ENCODE results near the gene KCNE5. TPM values are rescaled to one million over a fixed set of nuclear protein-coding genes. Genes with fewer than 3 reads are reported as not detected.
"Not testable (repeated sequence)": the region's sequence is repeated elsewhere in the genome, so short reads cannot be mapped to it uniquely, and the experiment has no call there.

KCNE5 gene
- total RNA-seq, 1 donor from 2014 or later, result 1.9 TPM

DNA sequence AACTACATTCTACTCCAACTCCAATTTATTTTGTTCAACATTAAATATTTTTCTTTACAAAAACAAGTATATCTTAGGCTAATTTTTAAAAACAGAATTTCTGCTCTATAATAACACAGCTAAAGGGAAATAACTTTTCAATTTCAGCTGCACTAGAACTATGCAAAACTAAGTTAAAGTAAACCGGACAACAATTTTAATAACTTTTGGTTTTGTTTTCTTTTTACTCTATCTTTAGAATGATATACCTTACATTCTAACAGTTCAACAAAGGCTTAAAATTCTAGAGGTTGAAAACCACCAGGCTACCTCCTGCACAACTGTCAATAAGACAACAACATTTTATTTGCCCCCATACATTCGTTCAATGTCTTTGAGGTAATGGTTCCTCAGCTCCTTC lies 18.7 kb upstream of the KCNE5 start:
- Mint-ChIP-seq H3K27me3 (ENCODE audit: low read depth) (no peaks in the 10 kb centered on the region), H3K4me1 (peaks cover 4% of the 10 kb centered on the region), H3K36me3 (ENCODE audit: low read depth) (peaks cover 22% of the 10 kb centered on the region), H3K27ac (ENCODE audit: unreplicated experiment) (no peak overlapping the region), H3K4me3 (no peak overlapping the region), H3K9me3 (peaks cover 8% of the 10 kb centered on the region)
- TF ChIP-seq, protein P1, sequence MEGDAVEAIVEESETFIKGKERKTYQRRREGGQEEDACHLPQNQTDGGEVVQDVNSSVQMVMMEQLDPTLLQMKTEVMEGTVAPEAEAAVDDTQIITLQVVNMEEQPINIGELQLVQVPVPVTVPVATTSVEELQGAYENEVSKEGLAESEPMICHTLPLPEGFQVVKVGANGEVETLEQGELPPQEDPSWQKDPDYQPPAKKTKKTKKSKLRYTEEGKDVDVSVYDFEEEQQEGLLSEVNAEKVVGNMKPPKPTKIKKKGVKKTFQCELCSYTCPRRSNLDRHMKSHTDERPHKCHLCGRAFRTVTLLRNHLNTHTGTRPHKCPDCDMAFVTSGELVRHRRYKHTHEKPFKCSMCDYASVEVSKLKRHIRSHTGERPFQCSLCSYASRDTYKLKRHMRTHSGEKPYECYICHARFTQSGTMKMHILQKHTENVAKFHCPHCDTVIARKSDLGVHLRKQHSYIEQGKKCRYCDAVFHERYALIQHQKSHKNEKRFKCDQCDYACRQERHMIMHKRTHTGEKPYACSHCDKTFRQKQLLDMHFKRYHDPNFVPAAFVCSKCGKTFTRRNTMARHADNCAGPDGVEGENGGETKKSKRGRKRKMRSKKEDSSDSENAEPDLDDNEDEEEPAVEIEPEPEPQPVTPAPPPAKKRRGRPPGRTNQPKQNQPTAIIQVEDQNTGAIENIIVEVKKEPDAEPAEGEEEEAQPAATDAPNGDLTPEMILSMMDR (conservative IDR thresholded peaks at IDR 0.05), result no peak
- no peak for DNase-seq (ENCODE audit: low read depth, low spot score)

DNA sequence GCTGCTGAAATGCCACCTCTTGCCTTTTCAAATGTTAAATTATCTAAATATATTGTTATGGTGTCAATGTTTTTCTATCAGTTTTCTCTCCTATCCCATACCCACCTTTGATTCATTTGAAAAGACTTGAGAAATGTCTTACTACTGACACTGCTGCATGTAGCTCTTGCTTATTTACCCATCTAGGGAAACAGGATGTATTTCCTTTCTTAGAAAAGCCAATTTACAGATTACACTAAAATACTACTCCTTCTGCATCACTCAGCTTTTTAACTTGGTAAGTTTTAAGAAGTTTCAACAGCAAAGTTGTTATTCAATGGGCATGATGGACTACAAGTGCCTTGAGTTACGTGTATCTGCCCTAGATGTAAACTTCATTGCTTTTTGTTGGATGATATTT lies 13.2 kb upstream of the KCNE5 start:
- Mint-ChIP-seq H3K4me3 (no peak overlapping the region), H3K36me3 (ENCODE audit: low read depth) (peaks cover 8% of the 10 kb centered on the region), H3K27ac (ENCODE audit: unreplicated experiment) (no peak overlapping the region), H3K9me3 (no peaks in the 10 kb centered on the region), H3K27me3 (ENCODE audit: low read depth) (no peaks in the 10 kb centered on the region), H3K4me1 (no peaks in the 10 kb centered on the region)
- no peak for DNase-seq (ENCODE audit: low read depth, low spot score)
- TF ChIP-seq, protein P1 (conservative IDR thresholded peaks at IDR 0.05), result no peak

DNA sequence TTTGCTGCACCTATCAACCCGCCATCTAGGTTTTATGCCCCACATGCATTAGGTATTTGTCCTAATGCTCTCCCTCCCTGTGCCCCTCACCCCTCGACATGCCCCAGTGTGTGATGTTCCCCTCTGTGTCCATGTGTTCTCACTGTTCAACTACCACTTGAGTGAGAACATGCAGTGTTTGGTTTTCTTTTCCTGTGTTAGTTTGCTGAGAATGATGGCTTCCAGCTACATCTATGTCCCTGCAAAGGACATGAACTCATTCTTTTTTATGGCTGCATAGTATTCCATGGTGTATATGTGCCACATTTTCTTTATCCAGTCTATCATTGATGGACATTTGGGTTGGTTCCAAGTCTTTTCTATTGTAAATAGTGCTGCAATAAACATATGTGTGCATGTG lies 12.5 kb upstream of the KCNE5 start:
- not testable (repeated sequence) for H3K4me3 Mint-ChIP-seq; H3K27ac Mint-ChIP-seq (ENCODE audit: unreplicated experiment); H3K36me3 Mint-ChIP-seq (ENCODE audit: low read depth); H3K4me1 Mint-ChIP-seq; DNase-seq (ENCODE audit: low read depth, low spot score); H3K27me3 Mint-ChIP-seq (ENCODE audit: low read depth); H3K9me3 Mint-ChIP-seq

DNA sequence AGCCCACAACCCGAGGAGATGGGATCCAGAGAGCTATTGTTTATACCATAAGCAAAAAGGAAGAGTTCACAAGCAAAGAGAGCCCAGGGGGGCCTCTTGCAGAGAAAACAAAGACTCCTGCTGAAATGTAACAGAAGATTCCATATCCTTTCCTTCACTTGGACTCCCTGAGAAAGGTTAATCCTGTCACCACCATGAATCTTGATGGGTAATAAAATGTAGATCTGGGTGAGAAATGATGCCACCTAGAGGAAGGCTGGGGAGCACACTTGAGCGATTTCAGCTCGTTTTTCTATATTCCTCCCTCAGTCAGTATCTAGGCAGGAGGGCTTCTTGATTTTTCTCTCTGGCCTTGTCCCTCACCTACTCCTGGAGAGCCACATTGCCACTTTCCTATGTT lies 10.2 kb upstream of the KCNE5 start:
- Mint-ChIP-seq H3K9me3 (no peaks in the 10 kb centered on the region), H3K27ac (ENCODE audit: unreplicated experiment) (no peak overlapping the region), H3K4me3 (no peak overlapping the region), H3K27me3 (ENCODE audit: low read depth) (no peaks in the 10 kb centered on the region), H3K36me3 (ENCODE audit: low read depth) (peaks cover 8% of the 10 kb centered on the region), H3K4me1 (no peaks in the 10 kb centered on the region)
- DNase-seq (ENCODE audit: low read depth, low spot score), result no peak
- TF ChIP-seq, protein P1 (conservative IDR thresholded peaks at IDR 0.05), result peak; percentile 75

DNA sequence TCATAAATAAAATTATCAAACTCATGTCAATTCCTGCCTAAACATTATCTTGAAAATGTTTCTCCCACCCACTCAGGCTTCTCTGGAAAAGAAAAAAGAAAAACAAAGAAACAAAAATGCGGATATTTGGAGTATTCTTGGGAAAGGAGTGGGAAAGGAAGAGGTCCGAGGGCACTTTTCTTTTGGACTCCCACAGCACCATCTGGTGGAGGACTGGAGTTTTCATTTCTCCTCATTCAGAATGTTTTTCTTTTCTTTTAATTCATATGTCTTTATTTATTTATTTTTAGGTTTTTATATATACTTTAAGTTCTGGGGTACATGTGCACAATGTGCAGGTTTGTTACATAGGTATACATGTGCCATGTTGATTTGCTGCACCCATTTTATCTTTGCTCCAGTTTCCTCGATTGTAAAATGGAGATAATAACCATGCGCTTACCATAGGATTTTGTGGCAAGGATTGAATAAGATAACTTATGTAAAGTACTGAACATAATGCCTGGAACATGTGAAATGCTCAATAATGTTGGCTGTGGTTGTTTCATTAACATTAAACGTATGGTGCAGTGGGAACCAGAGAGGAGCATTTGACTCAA lies 8.0 kb upstream of the KCNE5 start:
- H3K9me3 Mint-ChIP-seq, result no peaks in the 10 kb centered on the region
- no peaks in the 10 kb centered on the region for H3K27me3 Mint-ChIP-seq (ENCODE audit: low read depth)
- H3K27ac Mint-ChIP-seq (ENCODE audit: unreplicated experiment), result no peak overlapping the region
- DNase-seq (ENCODE audit: low read depth, low spot score), result peak; percentile 36
- H3K4me1 Mint-ChIP-seq, result no peaks in the 10 kb centered on the region
- H3K4me3 Mint-ChIP-seq, result no peak overlapping the region
- peaks cover under 1% of the 10 kb centered on the region for H3K36me3 Mint-ChIP-seq (ENCODE audit: low read depth)
- TF ChIP-seq, protein P1 (conservative IDR thresholded peaks at IDR 0.05), result peak; percentile 87

DNA sequence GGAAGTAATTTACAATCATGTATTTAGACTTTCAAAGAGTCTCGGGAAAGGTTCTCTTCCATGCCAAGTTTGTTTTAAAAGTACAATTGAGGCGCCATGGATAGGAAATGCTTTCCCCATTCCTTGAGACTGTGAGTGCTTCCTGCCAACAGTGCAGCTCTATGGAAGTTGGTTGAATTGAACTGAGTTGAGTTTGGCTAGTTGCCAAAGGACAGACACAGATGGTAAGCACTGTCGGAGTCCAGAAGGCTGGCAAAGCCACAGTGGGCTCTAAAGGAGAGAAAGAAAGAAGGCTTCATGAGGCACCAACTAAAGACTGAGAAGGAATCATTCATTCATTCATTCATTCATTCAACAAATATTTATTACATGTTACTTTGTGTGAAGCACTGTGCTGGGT lies 4.3 kb upstream of the KCNE5 start:
- peaks cover 3% of the 10 kb centered on the region for H3K9me3 Mint-ChIP-seq
- TF ChIP-seq, protein P1 (conservative IDR thresholded peaks at IDR 0.05), result no peak
- H3K4me1 Mint-ChIP-seq, result peaks cover 11% of the 10 kb centered on the region
- H3K27ac Mint-ChIP-seq (ENCODE audit: unreplicated experiment), result no peak overlapping the region
- H3K36me3 Mint-ChIP-seq (ENCODE audit: low read depth), result peaks cover 4% of the 10 kb centered on the region
- no peak overlapping the region for H3K4me3 Mint-ChIP-seq
- DNase-seq (ENCODE audit: low read depth, low spot score), result no peak
- H3K27me3 Mint-ChIP-seq (ENCODE audit: low read depth), result no peaks in the 10 kb centered on the region

All from neural crest cell (in vitro differentiated cells).